ENCODE data around the gene PRPF4.
"Not testable (repeated sequence)": the region's sequence is repeated elsewhere in the genome, so short reads cannot be mapped to it uniquely, and the experiment has no call there.

PRPF4 gene

GRCh38 chr9:113275157-113276131 is at the start of gene PRPF4, which contains the start of gene CDC26:
Gene PRPF4 (plus strand): TSS chr9:113275658. CDS start chr9:113275744, 86 bp downstream.
Gene CDC26 (minus strand): TSS chr9:113275572. CDS start chr9:113272507, 3,065 bp downstream.
- peak; percentile 94 for FAIRE-seq

GRCh38 chr9:113227436-113227835 is 48.0 kb upstream of the PRPF4 start:
- FAIRE-seq, result no peak

- FAIRE-seq, result no peak
Observed at GRCh38 chr9:113228130-113228665, 47.3 kb upstream of the PRPF4 start.

GRCh38 chr9:113231701-113232100 is 43.8 kb upstream of the PRPF4 start:
- no peak for FAIRE-seq

- FAIRE-seq, result not testable (repeated sequence)
Observed at GRCh38 chr9:113235701-113236255, 39.7 kb upstream of the PRPF4 start.

GRCh38 chr9:113237026-113237425 is 38.4 kb upstream of the PRPF4 start:
- FAIRE-seq, result no peak

GRCh38 chr9:113238202-113238858 is 37.1 kb upstream of the PRPF4 start:
- no peak for FAIRE-seq

- no peak for FAIRE-seq
Observed at GRCh38 chr9:113238859-113239232, 36.6 kb upstream of the PRPF4 start.

GRCh38 chr9:113241161-113241560 is 34.3 kb upstream of the PRPF4 start:
- FAIRE-seq, result no peak

GRCh38 chr9:113244556-113244955 is 30.9 kb upstream of the PRPF4 start:
- FAIRE-seq, result no peak

- FAIRE-seq, result no peak
Observed at GRCh38 chr9:113245894-113246293, 29.6 kb upstream of the PRPF4 start.

- FAIRE-seq, result no peak
Observed at GRCh38 chr9:113246928-113247327, 28.5 kb upstream of the PRPF4 start.

GRCh38 chr9:113247640-113248039 is 27.8 kb upstream of the PRPF4 start:
- FAIRE-seq, result no peak

- FAIRE-seq, result not testable (repeated sequence)
Observed at GRCh38 chr9:113249661-113250060, 25.8 kb upstream of the PRPF4 start.

GRCh38 chr9:113250807-113251206 is 24.7 kb upstream of the PRPF4 start:
- FAIRE-seq, result no peak

- FAIRE-seq, result no peak
Observed at GRCh38 chr9:113254991-113255390, 20.5 kb upstream of the PRPF4 start.

GRCh38 chr9:113255438-113255837 is 20.0 kb upstream of the PRPF4 start:
- FAIRE-seq, result no peak

GRCh38 chr9:113257863-113258262 is 17.6 kb upstream of the PRPF4 start:
- no peak for FAIRE-seq

- no peak for FAIRE-seq
Observed at GRCh38 chr9:113258282-113258681, 17.2 kb upstream of the PRPF4 start.

GRCh38 chr9:113261917-113262671 is 13.4 kb upstream of the PRPF4 start:
- no peak for FAIRE-seq

GRCh38 chr9:113266174-113266573 is 9.3 kb upstream of the PRPF4 start:
- no peak for FAIRE-seq

- FAIRE-seq, result no peak
Observed at GRCh38 chr9:113267911-113268566, 7.4 kb upstream of the PRPF4 start.

Measured in endometrium (tissue), 2 donors.